Activated T-helper 17 cell treated with anti-CD3 and anti-CD28 coated beads, Interleukin-2, amount 50 U/mL, for 72 hours (primary cell): ENCODE measurements around the gene DNAJB4. TPM values are rescaled to one million over a fixed set of nuclear protein-coding genes. Genes with fewer than 3 reads are reported as not detected.
"Not testable (repeated sequence)": the region's sequence is repeated elsewhere in the genome, so short reads cannot be mapped to it uniquely, and the experiment has no call there.

Experiments
- ATAC-seq: fragments of 150-1000 bp; cut with Tn5 transposase; replicated peaks from 2 replicates; pipeline ENCODE4 v1.10.0; 2021; ENCODE audit warnings: mild to moderate bottlenecking, moderate library complexity
- H3K27ac Mint-ChIP-seq: one replicate; pipeline ENCODE4 v1.8.0; 2022; ENCODE audit warnings: mixed read lengths
- H3K27me3 Mint-ChIP-seq: one replicate; pipeline ENCODE4 v1.8.0; 2022; ENCODE audit warnings: mixed read lengths
- H3K36me3 Mint-ChIP-seq: one replicate; pipeline ENCODE4 v1.8.0; 2022; ENCODE audit warnings: low read depth, mild to moderate bottlenecking, mixed read lengths
- H3K4me1 Mint-ChIP-seq: one replicate; pipeline ENCODE4 v1.8.0; 2022; ENCODE audit warnings: mixed read lengths
- H3K4me3 Mint-ChIP-seq: one replicate; pipeline ENCODE4 v1.8.0; 2022; ENCODE audit warnings: mild to moderate bottlenecking, mixed read lengths
- H3K9me3 Mint-ChIP-seq: one replicate; pipeline ENCODE4 v1.8.0; 2022; ENCODE audit warnings: mixed read lengths
- total RNA-seq, 2 donors: library from RNA; stranded (reverse); gene quantifications; one replicate each; pipeline ENCODE4 v1.2.3, GENCODE V29; 2022

Gene DNAJB4
- total RNA-seq, 2 donors from 2014 or later: 10.8 to 32.6 TPM

DNA sequence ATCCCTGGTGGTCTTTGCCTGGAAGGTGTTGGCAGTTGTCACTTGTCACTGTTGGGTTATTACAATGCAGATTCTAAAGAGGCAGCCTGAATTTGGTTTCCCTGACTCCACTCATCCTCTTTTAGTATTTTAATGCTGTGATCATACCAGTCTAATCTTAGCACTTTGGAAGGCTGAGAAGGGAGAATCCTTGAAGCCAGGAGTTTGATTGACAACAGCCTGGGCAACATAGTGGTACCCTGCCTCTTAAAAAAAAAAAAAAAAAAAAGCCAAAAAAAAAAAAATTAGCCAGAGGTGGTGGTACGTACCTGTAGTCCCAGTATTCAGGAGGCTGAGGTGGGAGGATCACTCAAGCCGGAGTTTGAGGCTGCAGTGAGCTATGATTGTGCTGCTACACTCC is 48.8 kb downstream of the DNAJB4 start:
- H3K27me3 Mint-ChIP-seq: no peaks in the 10 kb centered on the region
- no peak overlapping the region for H3K27ac Mint-ChIP-seq
- ATAC-seq: no peak
- no peak overlapping the region for H3K4me3 Mint-ChIP-seq
- no peaks in the 10 kb centered on the region for H3K36me3 Mint-ChIP-seq
- no peaks in the 10 kb centered on the region for H3K9me3 Mint-ChIP-seq
- no peaks in the 10 kb centered on the region for H3K4me1 Mint-ChIP-seq

GRCh38 chr1:78054559-78054958 is 49.8 kb downstream of the DNAJB4 start:
- no peak overlapping the region for H3K27ac Mint-ChIP-seq
- H3K4me3 Mint-ChIP-seq: no peak overlapping the region
- peaks cover 3% of the 10 kb centered on the region for H3K27me3 Mint-ChIP-seq
- no peaks in the 10 kb centered on the region for H3K4me1 Mint-ChIP-seq
- no peaks in the 10 kb centered on the region for H3K9me3 Mint-ChIP-seq
- H3K36me3 Mint-ChIP-seq: no peaks in the 10 kb centered on the region
- ATAC-seq: no peak

- no peaks in the 10 kb centered on the region for H3K9me3 Mint-ChIP-seq
- H3K36me3 Mint-ChIP-seq: no peaks in the 10 kb centered on the region
- H3K27me3 Mint-ChIP-seq: peaks cover 3% of the 10 kb centered on the region
- no peaks in the 10 kb centered on the region for H3K4me1 Mint-ChIP-seq
- no peak overlapping the region for H3K27ac Mint-ChIP-seq
- no peak for ATAC-seq
- no peak overlapping the region for H3K4me3 Mint-ChIP-seq
Measured at GRCh38 chr1:78054972-78055371, 50.2 kb downstream of the DNAJB4 start.

- Mint-ChIP-seq H3K4me1 (no peaks in the 10 kb centered on the region), H3K9me3 (no peaks in the 10 kb centered on the region), H3K27me3 (peaks cover 3% of the 10 kb centered on the region), H3K36me3 (no peaks in the 10 kb centered on the region), H3K4me3 (no peak overlapping the region), H3K27ac (no peak overlapping the region)
- no peak for ATAC-seq
Measured at GRCh38 chr1:78055565-78056132, 50.9 kb downstream of the DNAJB4 start.

DNA sequence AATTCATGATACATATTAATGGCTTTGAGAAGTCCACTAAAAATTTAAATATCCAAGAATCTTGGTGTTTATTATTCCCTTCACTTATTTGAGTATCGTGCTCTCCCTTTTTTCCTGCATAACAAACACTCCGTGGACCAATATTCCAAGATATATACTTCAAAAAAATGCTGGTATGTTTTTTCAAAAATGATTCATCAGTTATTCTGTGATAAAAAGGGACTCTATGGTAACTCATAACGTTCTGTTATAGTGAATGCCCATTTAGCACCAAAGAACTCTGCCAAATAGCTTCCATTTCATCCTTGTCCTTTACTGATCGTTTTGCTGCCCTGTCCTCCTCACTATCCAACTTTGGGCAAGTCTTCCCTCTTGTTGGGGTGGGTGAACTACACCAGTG is 53.9 kb downstream of the DNAJB4 start:
- Mint-ChIP-seq H3K27ac (no peak overlapping the region), H3K27me3 (peaks cover 3% of the 10 kb centered on the region), H3K4me1 (peaks cover 4% of the 10 kb centered on the region), H3K9me3 (no peaks in the 10 kb centered on the region), H3K4me3 (no peak overlapping the region), H3K36me3 (no peaks in the 10 kb centered on the region)
- no peak for ATAC-seq

DNA sequence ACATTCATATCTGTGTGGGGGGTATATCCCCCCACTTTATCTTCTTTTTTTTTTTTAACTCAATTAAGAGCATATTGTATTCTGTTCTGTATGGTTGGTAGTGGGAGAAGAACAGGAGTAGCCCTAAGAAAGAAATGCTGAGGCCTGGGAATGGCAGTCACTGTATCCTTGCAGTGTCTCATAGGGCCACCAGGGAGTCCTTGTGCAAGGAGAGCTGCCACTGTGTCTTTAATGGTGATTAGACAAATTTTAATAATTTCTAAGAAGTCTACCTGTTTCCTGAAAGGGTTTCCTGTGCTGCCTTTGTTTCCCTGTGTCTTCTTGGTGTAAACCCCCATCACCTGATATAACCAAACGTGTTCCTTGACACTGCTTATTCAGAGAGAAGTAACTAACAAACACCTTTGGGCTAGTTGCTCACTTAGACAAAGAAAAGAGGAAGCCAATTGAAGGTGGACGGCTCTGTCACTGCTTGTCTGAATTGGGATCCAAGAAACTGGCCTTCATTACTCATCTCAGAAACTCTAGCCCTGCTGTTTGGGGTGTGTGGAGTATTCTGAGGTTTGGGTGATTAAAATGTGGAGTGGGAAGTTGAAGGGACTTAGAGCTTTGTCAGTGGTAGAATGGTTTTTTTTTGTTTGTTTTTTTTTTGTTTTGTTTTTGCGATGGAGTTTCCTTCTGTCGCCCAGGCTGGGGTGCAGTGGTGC is 56.3 kb downstream of the DNAJB4 start:
- ATAC-seq: peak; percentile 63
- H3K27me3 Mint-ChIP-seq: peaks cover 3% of the 10 kb centered on the region
- H3K4me1 Mint-ChIP-seq: peaks cover 4% of the 10 kb centered on the region
- H3K9me3 Mint-ChIP-seq: no peaks in the 10 kb centered on the region
- H3K4me3 Mint-ChIP-seq: no peak overlapping the region
- no peaks in the 10 kb centered on the region for H3K36me3 Mint-ChIP-seq
- H3K27ac Mint-ChIP-seq: no peak overlapping the region

DNA sequence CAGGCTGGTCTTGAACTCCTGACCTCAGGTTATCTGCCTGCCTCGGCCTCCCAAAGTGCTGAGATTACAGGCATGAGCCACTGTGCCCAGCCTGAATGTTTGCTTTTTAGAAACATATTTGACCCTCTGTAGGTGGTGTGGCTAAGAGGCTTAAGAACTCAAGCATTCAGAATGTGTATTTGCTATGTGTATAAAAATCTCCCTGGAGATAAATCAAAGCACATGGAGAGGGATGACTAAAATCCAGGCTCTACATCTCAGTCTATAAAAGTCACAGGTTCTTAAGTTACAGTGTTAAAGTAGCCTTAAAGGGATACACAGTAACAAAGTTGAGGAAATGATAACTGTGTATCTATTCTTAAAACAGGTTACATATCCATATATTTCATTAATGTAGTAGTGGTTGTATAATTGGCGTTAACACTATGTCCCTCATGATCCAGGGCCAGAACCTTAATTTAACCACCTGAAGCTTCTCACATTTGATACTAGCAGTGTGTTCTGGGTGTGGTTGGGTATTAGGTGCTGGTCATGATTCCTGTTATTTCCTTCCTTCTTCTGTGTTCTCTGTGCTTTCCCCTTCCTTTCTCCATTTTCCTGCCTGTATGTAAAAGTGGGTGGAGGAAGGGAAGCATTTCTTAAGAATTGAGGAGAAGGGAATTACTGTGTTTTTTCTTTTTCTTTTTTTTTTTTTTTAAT is 57.2 kb downstream of the DNAJB4 start:
- Mint-ChIP-seq H3K27ac (no peak overlapping the region), H3K36me3 (no peaks in the 10 kb centered on the region), H3K27me3 (peaks cover 3% of the 10 kb centered on the region), H3K4me1 (peaks cover 4% of the 10 kb centered on the region), H3K9me3 (no peaks in the 10 kb centered on the region), H3K4me3 (no peak overlapping the region)
- no peak for ATAC-seq

- not testable (repeated sequence) for H3K9me3 Mint-ChIP-seq, ATAC-seq, H3K4me1 Mint-ChIP-seq, H3K4me3 Mint-ChIP-seq, H3K27ac Mint-ChIP-seq, H3K27me3 Mint-ChIP-seq, H3K36me3 Mint-ChIP-seq
Measured at GRCh38 chr1:78064886-78065285, 60.1 kb downstream of the DNAJB4 start.

Other genes starting within 250 kb of the DNAJB4 start
- gene USP33, start 245.1 kb upstream of the DNAJB4 start, total RNA-seq: 10 to 100 TPM; 37.9 to 43.1 TPM
- 10 to 100 TPM in 1 of 2 donors, 1 to 10 TPM in 1; 9.5 to 13.9 TPM for gene MIGA1, start 225.3 kb upstream of the DNAJB4 start, total RNA-seq
- under 1 TPM in 1 of 2 donors, not detected in 1; 0.24 TPM for gene NEXN, start 116.3 kb upstream of the DNAJB4 start, total RNA-seq
- 100 to 1,000 TPM; 183 to 194 TPM for gene FUBP1, start 25.9 kb upstream of the DNAJB4 start, total RNA-seq
- gene GIPC2, start 41.0 kb downstream of the DNAJB4 start, total RNA-seq: under 1 TPM; 0.35 to 0.50 TPM